SK-N-SH (cell line): ENCODE results near the gene SCN9A. TPM values are rescaled to one million over a fixed set of nuclear protein-coding genes. Genes with fewer than 3 reads are reported as not detected.
"Not testable (repeated sequence)": the region's sequence is repeated elsewhere in the genome, so short reads cannot be mapped to it uniquely, and the experiment has no call there.

Source experiments
- CTCF ChIA-PET: fragments of 300-600, 350-600 bp; formaldehyde crosslinking; extraction: SDS; loops from one replicate; lab custom pipeline; 2021; lab: Yijun Ruan, JAX
- POLR2A ChIA-PET: fragments of 350-600 bp; sonication (Branson Sonifier 250); formaldehyde crosslinking; extraction: SDS; loops from one replicate; lab custom pipeline; 2020; ENCODE audit warnings: antibody characterized with exemption, inconsistent platforms; lab: Yijun Ruan, JAX
- DNase-seq: peaks from one replicate; pipeline ENCODE4 v3.0.0; 2012
- H2AFZ ChIP-seq: fragments of 200-600 bp; sonication (generic); 2 replicates; pipeline ENCODE4 v1.8.1; 2016; ENCODE audit warnings: antibody characterized with exemption, mild to moderate bottlenecking, low read depth
- H3F3A ChIP-seq: fragments of 200-600 bp; sonication (generic); replicated peaks from 2 replicates; pipeline ENCODE3; 2016; ENCODE audit warnings: antibody characterized with exemption, mild to moderate bottlenecking; ENCODE audit not compliant: insufficient read depth
- H3K27ac ChIP-seq, 2 experiments: fragments of 200-500 bp in 1 of 2; fragments of 200-600 bp in 1 of 2; sonication (Bioruptor generic) in 1 of 2; sonication (generic), shearing (Covaris generic) in 1 of 2; 2 replicates each; pipeline versions ENCODE4 v1.5.1 to v1.6.1; 2014 to 2016; ENCODE audit warnings: low read depth in 2 of 2, inconsistent platforms in 1 of 2, low read length in 1 of 2, mild to moderate bottlenecking in 1 of 2, mixed read lengths in 1 of 2
- H3K27me3 ChIP-seq: fragments of 200-600 bp; sonication (generic), shearing (Covaris generic); 2 replicates; pipeline ENCODE4 v1.6.1; 2016; ENCODE audit warnings: mixed run types; ENCODE audit not compliant: insufficient read depth
- H3K36me3 ChIP-seq, 2 experiments: fragments of 200-500 bp in 1 of 2; fragments of 200-600 bp in 1 of 2; sonication (Bioruptor generic) in 1 of 2; sonication (generic) in 1 of 2; replicated peaks in 1 of 2; 2 replicates each; pipeline versions ENCODE3 to v1.5.1; 2014 to 2016; ENCODE audit warnings: low read length in 1 of 2, mild to moderate bottlenecking in 1 of 2; ENCODE audit not compliant: insufficient read depth in 2 of 2, control insufficient read depth in 1 of 2
- H3K4me1 ChIP-seq, 2 experiments: fragments of 200-500 bp in 1 of 2; fragments of 200-600 bp in 1 of 2; sonication (Bioruptor generic) in 1 of 2; sonication (generic), shearing (Covaris generic) in 1 of 2; 2 replicates each; pipeline versions ENCODE4 v1.5.1 to v1.6.1; 2014 to 2016; ENCODE audit warnings: low read depth in 1 of 2, low read length in 1 of 2, mixed run types in 1 of 2; ENCODE audit not compliant: insufficient read depth in 2 of 2, control insufficient read depth in 1 of 2
- H3K4me2 ChIP-seq: fragments of 200-600 bp; sonication (generic), shearing (Covaris generic); 2 replicates; pipeline ENCODE4 v1.6.1; 2017; ENCODE audit warnings: mixed run types
- H3K4me3 ChIP-seq, 2 experiments: fragments of 200-500 bp in 1 of 2; fragments of 200-600 bp in 1 of 2; sonication (Bioruptor generic) in 1 of 2; sonication (generic), shearing (Covaris generic) in 1 of 2; 2 replicates each; pipeline versions ENCODE4 v1.5.1 to v1.8.1; 2014 to 2016; ENCODE audit warnings: low read depth in 2 of 2, inconsistent platforms in 1 of 2, low read length in 1 of 2, mild to moderate bottlenecking in 1 of 2, mixed read lengths in 1 of 2, moderate library complexity in 1 of 2
- H3K79me2 ChIP-seq: fragments of 200-600 bp; sonication (generic); 2 replicates; pipeline ENCODE4 v1.8.1; 2017; ENCODE audit warnings: mild to moderate bottlenecking; ENCODE audit not compliant: insufficient read depth
- H3K9ac ChIP-seq: fragments of 200-600 bp; sonication (generic); 2 replicates; pipeline ENCODE4 v1.6.1; 2017; ENCODE audit warnings: mixed run types
- H3K9me2 ChIP-seq: fragments of 200-600 bp; sonication (generic); 2 replicates; pipeline ENCODE4 v1.6.1; 2017; ENCODE audit warnings: mixed run types
- H3K9me3 ChIP-seq: fragments of 200-600 bp; sonication (generic); 2 replicates; pipeline ENCODE4 v1.6.1; 2017; ENCODE audit warnings: mixed run types, mild to moderate bottlenecking, moderate library complexity
- H4K20me1 ChIP-seq: fragments of 200-600 bp; sonication (generic); 2 replicates; pipeline ENCODE4 v1.6.1; 2017; ENCODE audit warnings: mild to moderate bottlenecking, mixed run types; ENCODE audit not compliant: insufficient read depth
- CTCF ChIP-seq: fragments of 200-600 bp; sonication (generic); IDR thresholded peaks from 2 replicates; pipeline ENCODE4 v1.6.1; 2017; ENCODE audit warnings: antibody characterized with exemption, mild to moderate bottlenecking, moderate library complexity
- EP300 ChIP-seq, 2 experiments: IDR thresholded peaks; 2 replicates each; pipeline versions ENCODE4 v1.4.0 to v1.6.1; 2012; ENCODE audit warnings: borderline replicate concordance in 1 of 2, low read depth in 1 of 2, low read length in 1 of 2
- FOSL2 ChIP-seq: IDR thresholded peaks from 2 replicates; pipeline ENCODE4 v1.4.0; 2012; ENCODE audit warnings: low read depth, mild to moderate bottlenecking, moderate library complexity, borderline replicate concordance
- FOXM1 ChIP-seq: IDR thresholded peaks from 2 replicates; pipeline ENCODE4 v1.4.0; 2012; ENCODE audit warnings: low read depth, mild to moderate bottlenecking
- IRF3 ChIP-seq: fragments of 150-350 bp; IDR thresholded peaks from 2 replicates; pipeline ENCODE4 v1.6.1; 2016; ENCODE audit warnings: mild to moderate bottlenecking, low read depth, low read length
- MAX ChIP-seq: IDR thresholded peaks from 2 replicates; pipeline ENCODE4 v1.4.0; 2012; ENCODE audit warnings: low read depth
- MEF2A ChIP-seq: IDR thresholded peaks from 2 replicates; pipeline ENCODE4 v1.4.0; 2012; ENCODE audit warnings: low read depth, borderline replicate concordance
- RCOR1 ChIP-seq: fragments of 150-350 bp; IDR thresholded peaks from 2 replicates; pipeline ENCODE4 v1.6.1; 2017; ENCODE audit warnings: antibody characterized with exemption, low read length
- REST ChIP-seq: IDR thresholded peaks from 2 replicates; pipeline ENCODE4 v1.6.1; 2012; ENCODE audit warnings: mild to moderate bottlenecking, low read depth, low read length, moderate library complexity
- RXRA ChIP-seq: IDR thresholded peaks from 2 replicates; pipeline ENCODE4 v1.4.0; 2012; ENCODE audit warnings: low read depth, mild to moderate bottlenecking, borderline replicate concordance
- SIN3A ChIP-seq: IDR thresholded peaks from 2 replicates; pipeline ENCODE4 v1.6.1; 2012; ENCODE audit warnings: low read depth, mild to moderate bottlenecking, low read length, moderate library complexity, borderline replicate concordance
- SMC3 ChIP-seq: IDR thresholded peaks from 2 replicates; pipeline ENCODE4 v1.6.1; 2012; ENCODE audit warnings: low read depth, low read length, improper control_type of control experiment
- TEAD4 ChIP-seq: IDR thresholded peaks from 2 replicates; pipeline ENCODE4 v1.4.0; 2012; ENCODE audit warnings: mild to moderate bottlenecking, borderline replicate concordance; ENCODE audit not compliant: insufficient read depth
- USF1 ChIP-seq: IDR thresholded peaks from 2 replicates; pipeline ENCODE4 v1.4.0; 2012; ENCODE audit warnings: low read depth, borderline replicate concordance
- USF2 ChIP-seq: fragments of 150-350 bp; IDR thresholded peaks from 2 replicates; pipeline ENCODE4 v1.6.1; 2017; ENCODE audit warnings: antibody characterized with exemption, low read length, low read depth, borderline replicate concordance
- WGBS: methylation state at CpG from one replicate; pipeline ENCODE4 v1.1.6; 2017; ENCODE audit warnings: low lambda C conversion rate; 5-methylcytosine and 5-hydroxymethylcytosine counted together
- polyA plus RNA-seq, 3 experiments: library from polyadenylated mRNA; depleted of rRNA; stranded (reverse); fragments of >200 nt; gene quantifications; 2 replicates each; pipeline ENCODE4 v1.2.3, GENCODE V29; 2012

The SCN9A gene
- polyA plus RNA-seq, 1 of the 3 experiments (the other 2 are of a cell fraction): 5.9 TPM

GRCh38 chr2:166410828-166411472, 35.2 kb upstream of the SCN9A start (continued):
- TF ChIP-seq CTCF: no peak
- TF ChIP-seq TEAD4: peak; percentile 35; the same call in 1 of the 2 replicates
- TF ChIP-seq SIN3A: no peak

GRCh38 chr2:166407746-166408145, 32.0 kb upstream of the SCN9A start:
- H3K27me3 ChIP-seq, H3K79me2 ChIP-seq, H4K20me1 ChIP-seq, H3K27ac ChIP-seq, H2AFZ ChIP-seq, DNase-seq, POLR2A ChIA-PET, CTCF ChIA-PET, H3K9me2 ChIP-seq, H3K9me3 ChIP-seq, H3K4me3 ChIP-seq, H3K4me2 ChIP-seq, H3K9ac ChIP-seq, H3K36me3 ChIP-seq: not testable (repeated sequence)
- Histone ChIP-seq H3F3A (peaks cover 28% of the 10 kb centered on the region), H3K4me1 (peaks cover 2 to 20% of the 10 kb centered on the region in 2 experiments; a peak in 3 of 4 replicates)
- 91% methylated on average over 2 of the region's 2 CpGs for WGBS

- no peaks in the 10 kb centered on the region for H3K9me2 ChIP-seq
- WGBS: 94% methylated on average over 3 of the region's 3 CpGs
- no peaks in the 10 kb centered on the region for H4K20me1 ChIP-seq
- no peaks in the 10 kb centered on the region for H3K9me3 ChIP-seq
- no peak overlapping the region for H3K4me2 ChIP-seq
- no peak overlapping the region for H3K9ac ChIP-seq
- H3K36me3 ChIP-seq: no peaks in the 10 kb centered on the region
- H3K4me1 ChIP-seq: peaks cover 0 to 7% of the 10 kb centered on the region in 2 experiments; a peak in 3 of 4 replicates
- H2AFZ ChIP-seq: no peak overlapping the region
- no peaks in the 10 kb centered on the region for H3K27me3 ChIP-seq
- H3K4me3 ChIP-seq: no peak overlapping the region
- H3K79me2 ChIP-seq: no peaks in the 10 kb centered on the region
- H3K27ac ChIP-seq: no peak overlapping the region
- no peak for DNase-seq
- CTCF ChIA-PET: interaction anchor here (1.4 to 2.2 kb wide), 4 partner anchors 13 to 226 kb away, joined by 3 to 8 read pairs (median 5); no protein-coding TSS in a partner anchor
- H3F3A ChIP-seq: peaks cover 15% of the 10 kb centered on the region
- POLR2A ChIA-PET: no interaction called here
- TF ChIP-seq FOSL2: no peak
- TF ChIP-seq RXRA: no peak
- no peak for TF ChIP-seq FOXM1
- TF ChIP-seq SIN3A: no peak
- TF ChIP-seq REST: no peak
- no peak for TF ChIP-seq MEF2A
- no peak for TF ChIP-seq RCOR1
- TF ChIP-seq USF2: no peak
- no peak for TF ChIP-seq EP300 (IDR thresholded peaks at IDR 0.05; ENCODE audit: borderline replicate concordance in 1 of 2, low read depth in 1 of 2, low read length in 1 of 2)
- no peak for TF ChIP-seq MAX
- TF ChIP-seq USF1: no peak
- no peak for TF ChIP-seq SMC3
- no peak for TF ChIP-seq IRF3
These were observed 30.6 kb upstream of the SCN9A start for GRCh38 chr2:166406374-166406773.
